HepG2 (cell line): ENCODE data around the gene PHACTR3. TPM values are rescaled to one million over a fixed set of nuclear protein-coding genes. Genes with fewer than 3 reads are reported as not detected.

Source experiments
- ATAC-seq: fragments of 200-7000 bp; cut with Tn5 transposase; 3 replicates; pipeline ENCODE4 v1.9.1; 2020; ENCODE audit warnings: mild to moderate bottlenecking, moderate library complexity
- BruUV-seq: library from RNA; stranded (reverse); fragments of 400-500 nt; replicated peaks from 2 replicates; lab custom pipeline; 2021; lab: Mats Ljungman, UMichigan
- CTCF ChIA-PET: fragments of 300-600 bp; formaldehyde crosslinking; extraction: SDS; loops from one replicate; lab custom pipeline; 2021; ENCODE audit warnings: low total read pairs, inconsistent platforms, low intra/inter-chr PET ratio; lab: Yijun Ruan, JAX
- POLR2A ChIA-PET: fragments of 350-600 bp; sonication (Branson Sonifier 250); formaldehyde crosslinking; loops from one replicate; lab custom pipeline; 2020; ENCODE audit warnings: antibody characterized with exemption, inconsistent platforms; lab: Yijun Ruan, JAX
- DNase-seq: peaks from one replicate; pipeline ENCODE4 v3.0.0-alpha.2; 2015; ENCODE audit warnings: low spot score
- FAIRE-seq: peaks from 3 replicates; lab custom pipeline; 2011; peaks lifted over from hg19 to GRCh38; lab: Jason Lieb, UNC
- H2AFZ ChIP-seq: one replicate; pipeline ENCODE4 v1.6.1; 2011; ENCODE audit warnings: low read length, inconsistent platforms
- H3K27ac ChIP-seq: fragments of 300-600 bp; 3 replicates; pipeline ENCODE4 v1.8.0; 2011; ENCODE audit warnings: mixed run types, mild to moderate bottlenecking, mixed read lengths, low read length, inconsistent platforms; ENCODE audit not compliant: insufficient read depth; ENCODE audit errors: extremely low read length
- H3K27me3 ChIP-seq, 2 experiments: fragments of 200-600 bp in 1 of 2; 2 replicates in 1 of 2; 3 replicates in 1 of 2; pipeline versions ENCODE4 v1.6.0 to v1.8.0; 2011; ENCODE audit warnings: low read length in 2 of 2, mild to moderate bottlenecking in 2 of 2, moderate library complexity in 2 of 2, inconsistent platforms in 1 of 2; ENCODE audit not compliant: insufficient read depth in 2 of 2, control insufficient read depth in 1 of 2
- H3K36me3 ChIP-seq, 2 experiments: fragments of 200-600 bp in 1 of 2; replicated peaks in 1 of 2; 2 replicates in 1 of 2; 3 replicates in 1 of 2; pipeline versions ENCODE4 v1.5.1 to v1.8.0; 2011; ENCODE audit warnings: low read length in 2 of 2, inconsistent platforms in 1 of 2; ENCODE audit not compliant: insufficient read depth in 2 of 2, control insufficient read depth in 1 of 2
- H3K4me1 ChIP-seq: 2 replicates; pipeline ENCODE4 v1.5.1; 2012; ENCODE audit warnings: low read length, inconsistent platforms; ENCODE audit not compliant: insufficient read depth
- H3K4me2 ChIP-seq: 2 replicates; pipeline ENCODE4 v1.6.0; 2011; ENCODE audit warnings: low read depth, low read length, inconsistent platforms
- H3K4me3 ChIP-seq, 3 experiments: fragments of 200-600 bp in 1 of 3; sonication (generic), shearing (Covaris generic) in 1 of 3; replicated peaks in 1 of 3; 2 replicates each; pipeline ENCODE4 v1.5.1; 2011 to 2016; ENCODE audit warnings: low read length in 3 of 3, inconsistent platforms in 2 of 3, low read depth in 2 of 3, mild to moderate bottlenecking in 2 of 3, control low read depth in 1 of 3, mixed read lengths in 1 of 3; ENCODE audit not compliant: insufficient read depth in 1 of 3
- H3K79me2 ChIP-seq: one replicate; pipeline ENCODE4 v1.6.1; 2011; ENCODE audit warnings: low read length, inconsistent platforms; ENCODE audit not compliant: insufficient read depth
- H3K9ac ChIP-seq: 2 replicates; pipeline ENCODE4 v1.6.0; 2011; ENCODE audit warnings: mild to moderate bottlenecking, low read depth, low read length, inconsistent platforms; ENCODE audit not compliant: insufficient read depth
- H3K9me3 ChIP-seq: 2 replicates; pipeline ENCODE4 v1.5.1; 2012; ENCODE audit warnings: mild to moderate bottlenecking, low read length
- H4K20me1 ChIP-seq: 2 replicates; pipeline ENCODE4 v1.6.0; 2011; ENCODE audit warnings: inconsistent platforms, mild to moderate bottlenecking, low read length, moderate library complexity; ENCODE audit not compliant: insufficient read depth
- ATF7 ChIP-seq, 2 experiments: fragments of 450-650 bp in 1 of 2; sonication (generic) in 1 of 2; formaldehyde crosslinking in 1 of 2; IDR thresholded peaks; 2 replicates each; pipeline versions ENCODE4 v1.4.0 to v1.6.1; 2016 to 2020; ENCODE audit warnings: antibody characterized with exemption in 1 of 2, mild to moderate bottlenecking in 1 of 2, missing genetic modification reagents in 1 of 2
- BHLHE40 ChIP-seq: IDR thresholded peaks from 2 replicates; pipeline ENCODE4 v1.6.1; 2011; ENCODE audit warnings: low read length, improper control_type of control experiment
- CEBPB ChIP-seq: IDR thresholded peaks from 2 replicates; pipeline ENCODE4 v1.6.1; 2011; ENCODE audit warnings: low read depth, low read length, improper control_type of control experiment, borderline replicate concordance
- CEBPG ChIP-seq: IDR thresholded peaks from 2 replicates; pipeline ENCODE4 v1.6.1; 2016
- CENPBD1 ChIP-seq: sonication (generic); formaldehyde crosslinking; IDR thresholded peaks from 2 replicates; pipeline ENCODE4 v1.8.0; 2022; ENCODE audit warnings: missing genetic modification reagents, low read depth, mild to moderate bottlenecking, borderline replicate concordance
- FOXA3 ChIP-seq: IDR thresholded peaks from 2 replicates; pipeline ENCODE4 v1.6.1; 2016; ENCODE audit warnings: missing genetic modification reagents, missing compliant biosample characterization
- GABPB1 ChIP-seq: IDR thresholded peaks from 2 replicates; pipeline ENCODE4 v1.6.1; 2016; ENCODE audit warnings: mild to moderate bottlenecking, missing genetic modification reagents, moderate library complexity, missing compliant biosample characterization
- GATAD2A ChIP-seq: IDR thresholded peaks from 2 replicates; pipeline ENCODE4 v1.6.1; 2016
- KAT2B ChIP-seq: fragments of 150-350 bp; IDR thresholded peaks from 2 replicates; pipeline ENCODE4 v1.6.1; 2014; ENCODE audit warnings: low read depth, low read length, borderline replicate concordance
- SALL1 ChIP-seq: sonication (generic); formaldehyde crosslinking; IDR thresholded peaks from 2 replicates; pipeline ENCODE4 v1.8.0; 2022; ENCODE audit warnings: mild to moderate bottlenecking, missing genetic modification reagents
- SMC3 ChIP-seq: IDR thresholded peaks from 2 replicates; pipeline ENCODE4 v1.6.1; 2011; ENCODE audit warnings: low read length, improper control_type of control experiment
- TEAD2 ChIP-seq: sonication (generic); formaldehyde crosslinking; IDR thresholded peaks from 2 replicates; pipeline ENCODE4 v1.9.0; 2021; ENCODE audit warnings: missing genetic modification reagents
- UBTF ChIP-seq: sonication (generic); formaldehyde crosslinking; IDR thresholded peaks from 2 replicates; pipeline ENCODE4 v1.4.0; 2020; ENCODE audit warnings: mild to moderate bottlenecking, missing genetic modification reagents
- ZNF574 ChIP-seq: sonication (generic); formaldehyde crosslinking; IDR thresholded peaks from 2 replicates; pipeline ENCODE4 v1.4.0; 2020; ENCODE audit warnings: missing genetic modification reagents
- ZNF781 ChIP-seq: sonication (generic); formaldehyde crosslinking; IDR thresholded peaks from 2 replicates; pipeline ENCODE4 v1.5.1; 2020; ENCODE audit warnings: borderline replicate concordance, mild to moderate bottlenecking, missing genetic modification reagents; ENCODE audit errors: not compliant biosample characterization
- WGBS: methylation state at CpG from one replicate; pipeline ENCODE4 v1.1.6; 2017; ENCODE audit warnings: low lambda C conversion rate; 5-methylcytosine and 5-hydroxymethylcytosine counted together
- in situ Hi-C: cut with HindIII; loops from 2 replicates; pipeline ENCODE4 v1.10.0; 2017; ENCODE audit warnings: low pct_unique_long_range_greater_than_20kb; ENCODE audit not compliant: extremely low pct_ligation_motif_present
- intact Hi-C: fragments of 100-400 bp; cut with micrococcal nuclease; formaldehyde crosslinking; loops from one replicate; pipeline ENCODE4 v1.10.0; 2022; ENCODE audit not compliant: unreplicated experiment
- polyA plus RNA-seq, 8 experiments: library from polyadenylated mRNA; depleted of rRNA in 3 of 8; stranded (reverse) in 7 of 8; unstranded in 1 of 8; fragments of >200 nt; fragmentation: Illumina TruSeq in 4 of 8; extraction: Trizol in 4 of 8; gene quantifications; 2 replicates each; pipeline versions ENCODE4 v1.2.1 to v1.2.3, GENCODE V29; 2011 to 2016; ENCODE audit warnings: low read depth in 4 of 8, missing spikeins in 1 of 8, mixed read lengths in 1 of 8; ENCODE audit not compliant: insufficient read depth in 1 of 8
- total RNA-seq, 5 experiments: library from RNA; depleted of rRNA; stranded (reverse); fragments of >200 nt; fragmentation: Illumina TruSeq; extraction: Trizol; gene quantifications; 2 replicates each; pipeline ENCODE4 v1.2.3, GENCODE V29; 2016; ENCODE audit warnings: low read depth in 1 of 5

PHACTR3 gene
- total and polyA plus RNA-seq, 2 of the 13 experiments (the other 11 are each of a cell fraction or from before 2014, with no cell fraction given), result not detected

GRCh38 chr20:59696476-59696875 lies 92.1 kb downstream of the PHACTR3 start:
- DNase-seq, result no peak
- Histone ChIP-seq H3K27me3 (peaks cover 2 to 5% of the 10 kb centered on the region in 2 experiments; a peak in 1 of 5 replicates), H2AFZ (no peak overlapping the region), H3K4me1 (no peaks in the 10 kb centered on the region), H3K27ac (no peak overlapping the region), H3K79me2 (no peaks in the 10 kb centered on the region), H3K9me3 (no peaks in the 10 kb centered on the region)
- CTCF ChIA-PET, result no interaction called here
- FAIRE-seq, result no peak
- WGBS, result 4% methylated on average over 5 of the region's 5 CpGs
- intact Hi-C loops, result no loop called here
- BruUV-seq, result no TSS peak
- no peak for TF ChIP-seq ZNF781
- no peak for TF ChIP-seq SMC3
- TF ChIP-seq, all 625 proteins: peak for 0
- H4K20me1 ChIP-seq, result no peaks in the 10 kb centered on the region
- no peak for ATAC-seq
- H3K9ac ChIP-seq, result no peak overlapping the region
- H3K4me3 ChIP-seq, result no peak overlapping the region
- no peak overlapping the region for H3K4me2 ChIP-seq
- in situ Hi-C loops, result no loop called here
- H3K36me3 ChIP-seq, result no peaks in the 10 kb centered on the region
- POLR2A ChIA-PET, result no interaction called here

GRCh38 chr20:59697068-59697467 lies 92.7 kb downstream of the PHACTR3 start:
- Histone ChIP-seq H3K9ac (no peak overlapping the region), H4K20me1 (no peaks in the 10 kb centered on the region), H3K9me3 (no peaks in the 10 kb centered on the region), H2AFZ (no peak overlapping the region), H3K4me2 (no peak overlapping the region), H3K27ac (no peak overlapping the region), H3K4me3 (no peak overlapping the region), H3K36me3 (no peaks in the 10 kb centered on the region), H3K4me1 (no peaks in the 10 kb centered on the region), H3K27me3 (peaks cover 2 to 5% of the 10 kb centered on the region in 2 experiments; a peak in 1 of 5 replicates), H3K79me2 (no peaks in the 10 kb centered on the region)
- in situ Hi-C loops (no loop called here), intact Hi-C loops (no loop called here)
- BruUV-seq, result no TSS peak
- ATAC-seq, result no peak
- CTCF ChIA-PET, result no interaction called here
- 9% methylated on average over 4 of the region's 4 CpGs for WGBS
- no peak for DNase-seq
- no peak for FAIRE-seq
- POLR2A ChIA-PET, result no interaction called here
- TF ChIP-seq FOXA3 (CRISPR knock-in tag) (peak; percentile 32; the same call in 1 of the 2 replicates), GATAD2A (CRISPR knock-in tag) (0 out of 2 replicates have a peak, but pooled peaks have one; percentile 15), TEAD2 (CRISPR knock-in tag) (no peak), ZNF574 (no peak), ATF7 (IDR thresholded peaks at IDR 0.05) (0 out of 2 replicates have a peak, but pooled peaks have one; percentile 27), ATF7 (CRISPR knock-in tag; IDR thresholded peaks at IDR 0.05) (no peak), CEBPG (CRISPR knock-in tag) (peak; percentile 63), CENPBD1 (no peak), GABPB1 (peak; percentile 23; the same call in 1 of the 2 replicates), BHLHE40 (peak; percentile 20; the same call in 1 of the 2 replicates), CEBPB (peak; percentile 86), KAT2B (no peak), SALL1 (CRISPR knock-in tag) (no peak), UBTF (no peak)
